Naive thymus-derived CD8-positive, alpha-beta T cell (primary cell): ENCODE measurements around the gene AOPEP. TPM values are rescaled to one million over a fixed set of nuclear protein-coding genes. Genes with fewer than 3 reads are reported as not detected.
A peak's percentile ranks its signal among the peaks of the same experiment; 100 is the strongest.
"Not testable (repeated sequence)": the region's sequence is repeated elsewhere in the genome, so short reads cannot be mapped to it uniquely, and the experiment has no call there.

Experiments
- ATAC-seq, 2 donors: fragments of 150-1000 bp; cut with Tn5 transposase in 1 of 2; sonication (Bioruptor Pico), chemical (Tn5 transposase) in 1 of 2; 1 replicate in 1 of 2; 2 replicates in 1 of 2; pipeline ENCODE4 v1.10.0; 2021; ENCODE audit warnings: mild to moderate bottlenecking in 2 of 2, moderate library complexity in 2 of 2
- POLR2A ChIA-PET: fragments of 350-600 bp; sonication (Branson Sonifier 250); formaldehyde crosslinking; loops from one replicate; lab custom pipeline; 2021; ENCODE audit warnings: antibody characterized with exemption; lab: Charles Lee
- DNase-seq, 10 donors: peaks; one replicate each; pipeline versions ENCODE4 v3.0.0 to v3.0.0-alpha.2; 2020 to 2022
- H3K27ac Mint-ChIP-seq, 10 donors: one replicate each; pipeline ENCODE4 v1.8.0; 2020 to 2022; ENCODE audit warnings: mild to moderate bottlenecking in 10 of 10, mixed read lengths in 10 of 10, moderate library complexity in 4 of 10, inconsistent platforms in 1 of 10
- H3K27me3 Mint-ChIP-seq, 5 donors: one replicate each; pipeline ENCODE4 v1.8.0; 2021 to 2022; ENCODE audit warnings: mixed read lengths in 5 of 5
- H3K36me3 Mint-ChIP-seq, 3 donors: one replicate each; pipeline ENCODE4 v1.8.0; 2020 to 2022; ENCODE audit warnings: mixed read lengths in 3 of 3, mild to moderate bottlenecking in 2 of 3, inconsistent platforms in 1 of 3
- H3K4me1 Mint-ChIP-seq, 4 donors: one replicate each; pipeline ENCODE4 v1.8.0; 2021 to 2022; ENCODE audit warnings: mixed read lengths in 4 of 4
- H3K4me3 Mint-ChIP-seq, 10 donors: one replicate each; pipeline ENCODE4 v1.8.0; 2020 to 2022; ENCODE audit warnings: mild to moderate bottlenecking in 10 of 10, mixed read lengths in 10 of 10, moderate library complexity in 6 of 10, inconsistent platforms in 1 of 10
- H3K9me3 Mint-ChIP-seq, 9 donors: one replicate each; pipeline ENCODE4 v1.8.0; 2020 to 2022; ENCODE audit warnings: mixed read lengths in 9 of 9, mild to moderate bottlenecking in 3 of 9, inconsistent platforms in 1 of 9, moderate library complexity in 1 of 9
- polyA plus RNA-seq, 3 donors: library from polyadenylated mRNA; unstranded; fragments of 300-500 nt; fragmentation: Illumina TruSeq; gene quantifications; one replicate each; pipeline ENCODE4 v1.2.3, GENCODE V29; 2021
- total RNA-seq, 8 experiments: library from RNA in 2 of 8; stranded (reverse) in 2 of 8; gene quantifications; one replicate each; pipeline ENCODE4 v1.2.3 and lab custom pipeline; 2021 to 2026

AOPEP gene
- total and polyA plus RNA-seq, 5 experiments from 2014 or later, result 4.3 to 10.8 (median 7.4) TPM

DNA sequence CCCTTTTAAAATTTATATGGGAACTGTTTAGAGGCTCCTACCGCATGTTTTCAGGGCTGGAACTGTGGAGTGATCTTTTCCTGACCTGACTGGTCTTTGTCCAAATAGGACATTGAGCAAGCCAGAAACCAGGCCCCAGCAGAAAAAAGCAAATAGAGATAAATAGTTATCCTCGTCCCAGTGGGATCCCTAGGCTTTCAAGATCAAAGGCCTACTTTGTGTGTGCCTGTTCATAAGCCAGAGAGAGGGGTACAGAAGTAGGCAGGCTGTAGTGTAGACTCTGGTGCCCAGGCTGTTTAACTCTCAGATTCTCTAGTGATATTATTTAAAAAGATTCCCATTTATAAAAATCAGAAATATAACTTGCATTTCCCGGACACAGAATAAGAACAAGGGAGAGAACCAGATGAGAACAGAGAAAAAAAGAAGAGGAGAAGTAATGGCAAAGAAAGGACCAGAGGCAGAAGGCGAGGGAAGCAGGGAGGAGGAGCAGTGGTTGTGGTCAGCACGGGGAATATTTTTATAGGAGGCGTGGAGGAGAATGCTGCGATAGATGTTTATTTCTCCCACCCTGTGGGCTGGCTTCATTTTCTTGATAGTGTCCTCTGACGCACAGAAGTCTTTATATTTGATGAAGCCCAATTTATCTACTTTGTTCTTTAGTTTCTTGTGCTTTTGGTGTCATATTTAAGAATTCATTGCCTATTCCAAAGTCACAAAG lies 101.2 kb downstream of the AOPEP start:
- ATAC-seq, result no peak
- Mint-ChIP-seq H3K36me3 (peaks cover 10 to 34% (median 24%) of the 10 kb centered on the region in 3 donors), H3K4me1 (peaks cover 0 to 5% (median 2%) of the 10 kb centered on the region in 4 donors), H3K4me3 (no peak overlapping the region), H3K27ac (no peak overlapping the region), H3K9me3 (peaks cover 0 to 5% (median 0%) of the 10 kb centered on the region in 9 donors), H3K27me3 (no peaks in the 10 kb centered on the region)
- POLR2A ChIA-PET, result no interaction called here
- DNase-seq, result no peak

DNA sequence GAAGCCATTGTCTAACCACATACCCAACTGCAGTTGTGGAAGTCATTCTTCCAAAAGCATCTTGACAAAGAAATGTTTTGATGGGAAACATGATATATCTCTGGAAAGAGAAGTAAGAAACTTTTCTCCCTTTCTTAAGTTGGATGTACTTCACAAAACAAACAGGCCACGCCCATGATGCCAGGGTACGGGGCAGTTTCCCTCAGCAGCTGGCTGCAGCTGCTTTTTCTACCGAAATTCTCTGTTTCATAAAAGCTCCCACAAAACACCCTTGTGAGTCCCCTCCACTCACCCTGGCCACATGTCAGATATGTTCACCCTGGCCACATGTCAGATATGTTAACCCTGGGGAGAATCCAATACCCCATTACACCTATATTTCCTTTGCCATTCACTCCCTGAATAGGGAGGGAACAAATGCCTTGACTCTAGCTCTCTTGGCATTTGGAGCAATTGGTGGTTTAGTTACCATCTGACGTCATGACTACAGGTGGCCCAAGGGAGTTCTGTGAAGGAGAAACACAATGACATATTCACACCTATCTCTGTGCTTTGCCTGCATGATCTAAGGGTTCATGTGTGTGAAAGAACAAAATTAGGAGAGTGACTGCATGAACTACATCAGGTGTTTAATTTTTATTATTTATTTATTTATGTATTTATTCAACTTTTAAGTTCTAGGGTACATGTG lies 103.0 kb downstream of the AOPEP start:
- POLR2A ChIA-PET, result no interaction called here
- DNase-seq (no peak), ATAC-seq (no peak)
- peaks cover 0 to 6% (median 5%) of the 10 kb centered on the region in 4 donors for H3K4me1 Mint-ChIP-seq
- H3K9me3 Mint-ChIP-seq, result peaks cover 0 to 5% (median 0%) of the 10 kb centered on the region in 9 donors
- H3K27me3 Mint-ChIP-seq, result no peaks in the 10 kb centered on the region
- peaks cover 10 to 34% (median 20%) of the 10 kb centered on the region in 3 donors for H3K36me3 Mint-ChIP-seq
- no peak overlapping the region for H3K27ac Mint-ChIP-seq
- H3K4me3 Mint-ChIP-seq, result no peak overlapping the region

DNA sequence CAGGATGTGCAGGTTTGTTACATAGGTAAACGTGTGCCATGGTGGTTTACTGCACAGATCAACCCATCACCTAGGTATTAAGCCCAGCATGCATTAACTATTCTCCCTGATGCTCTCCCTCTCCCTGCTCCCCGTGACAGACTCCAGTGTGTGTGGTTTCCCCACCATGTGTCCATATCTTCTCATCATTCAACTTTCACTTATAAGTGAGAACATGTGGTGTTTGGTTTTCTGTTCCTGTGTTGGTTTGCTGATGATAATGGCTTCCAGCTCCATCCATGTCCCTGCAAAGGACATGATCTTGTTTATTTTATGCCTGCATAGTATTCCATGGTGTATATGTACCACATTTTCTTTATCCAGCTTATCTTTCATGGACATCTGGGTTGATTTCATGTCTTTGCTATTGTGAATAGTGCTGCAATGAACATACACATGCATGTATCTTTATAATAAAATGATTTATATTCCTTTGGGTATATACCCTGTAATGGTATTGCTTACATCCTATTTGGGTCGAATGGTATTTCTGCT lies 103.6 kb downstream of the AOPEP start:
- POLR2A ChIA-PET, H3K27me3 Mint-ChIP-seq, H3K4me1 Mint-ChIP-seq, H3K4me3 Mint-ChIP-seq, DNase-seq, ATAC-seq, H3K27ac Mint-ChIP-seq, H3K9me3 Mint-ChIP-seq: not testable (repeated sequence)
- H3K36me3 Mint-ChIP-seq, result peaks cover 10 to 29% (median 17%) of the 10 kb centered on the region in 3 donors

DNA sequence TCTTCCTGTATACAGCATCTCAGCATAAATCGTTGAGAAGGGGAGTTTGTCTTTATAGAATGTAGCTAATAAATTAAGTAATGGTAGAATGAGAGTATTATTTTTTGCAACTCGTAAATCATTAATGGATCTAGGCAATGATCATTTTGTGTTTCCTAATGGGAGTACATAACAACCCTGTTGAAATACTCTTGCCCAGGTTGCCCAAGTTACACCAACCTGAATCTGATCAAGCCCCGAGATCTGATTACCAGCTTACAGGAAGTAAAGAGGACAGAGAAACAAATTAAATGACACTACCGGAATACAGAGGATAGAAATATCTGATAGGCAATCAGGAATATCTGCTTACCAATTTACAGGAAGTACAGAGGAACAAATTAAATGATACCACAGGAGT lies 107.3 kb downstream of the AOPEP start:
- H3K4me3 Mint-ChIP-seq, result no peak overlapping the region
- POLR2A ChIA-PET, result no interaction called here
- H3K27ac Mint-ChIP-seq, result no peak overlapping the region
- H3K9me3 Mint-ChIP-seq, result peaks cover 0 to 20% (median 8%) of the 10 kb centered on the region in 9 donors
- H3K4me1 Mint-ChIP-seq, result peaks cover 0 to 13% (median 8%) of the 10 kb centered on the region in 4 donors
- H3K27me3 Mint-ChIP-seq, result no peaks in the 10 kb centered on the region
- no peak for ATAC-seq
- no peak for DNase-seq
- H3K36me3 Mint-ChIP-seq, result peaks cover 9 to 39% (median 17%) of the 10 kb centered on the region in 3 donors

DNA sequence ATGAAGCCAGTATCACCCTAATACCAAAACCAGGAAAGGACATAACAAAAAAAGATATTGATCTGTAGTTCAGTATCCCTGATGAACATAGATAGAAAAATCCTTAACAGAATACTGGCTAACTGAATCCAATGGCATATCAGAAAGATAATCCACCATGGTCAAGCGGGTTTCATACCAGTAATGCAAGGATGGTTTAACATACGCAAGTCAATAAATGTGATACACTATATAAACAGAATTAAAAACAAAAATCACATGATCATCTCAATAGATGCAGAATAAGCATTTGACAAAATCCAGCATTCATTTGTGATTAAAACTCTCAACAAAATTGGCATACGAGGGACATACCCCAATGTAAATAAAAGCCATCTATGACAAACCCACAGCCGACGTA lies 110.9 kb downstream of the AOPEP start:
- Mint-ChIP-seq H3K27ac (no peak overlapping the region), H3K4me3 (no peak overlapping the region), H3K27me3 (no peaks in the 10 kb centered on the region), H3K36me3 (peaks cover 5 to 39% (median 25%) of the 10 kb centered on the region in 3 donors), H3K9me3 (peaks cover 6 to 38% (median 15%) of the 10 kb centered on the region in 9 donors), H3K4me1 (peaks cover 2 to 13% (median 9%) of the 10 kb centered on the region in 4 donors)
- POLR2A ChIA-PET, result no interaction called here
- ATAC-seq (no peak), DNase-seq (no peak)

DNA sequence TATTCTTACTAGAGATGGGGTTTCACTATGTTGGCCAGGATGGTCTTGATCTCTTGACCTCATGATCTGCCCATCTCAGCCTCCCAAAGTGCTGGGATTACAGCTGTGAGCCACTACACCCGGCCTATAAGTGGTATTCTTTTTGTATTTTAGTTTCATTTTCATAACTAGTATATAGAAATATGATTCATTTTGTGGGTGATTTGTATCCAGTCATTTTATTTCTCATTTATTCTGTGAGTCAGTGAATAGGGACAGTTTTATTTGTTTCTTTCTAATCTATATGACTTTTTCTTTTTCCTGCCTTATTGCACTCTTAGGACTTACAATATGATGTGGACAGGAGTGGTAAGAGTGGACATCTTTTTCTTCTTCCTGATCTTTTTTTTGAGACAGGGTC lies 112.9 kb downstream of the AOPEP start:
- H3K27me3 Mint-ChIP-seq, result no peaks in the 10 kb centered on the region
- no peak for ATAC-seq
- no peak for DNase-seq
- H3K27ac Mint-ChIP-seq, result peak overlapping the region in 1 of 10 donors; percentile 68
- no peak overlapping the region for H3K4me3 Mint-ChIP-seq
- POLR2A ChIA-PET, result no interaction called here
- peaks cover 7 to 38% (median 15%) of the 10 kb centered on the region in 9 donors for H3K9me3 Mint-ChIP-seq
- H3K36me3 Mint-ChIP-seq, result peaks cover 5 to 38% (median 25%) of the 10 kb centered on the region in 3 donors
- H3K4me1 Mint-ChIP-seq, result peaks cover 13 to 17% (median 15%) of the 10 kb centered on the region in 4 donors

DNA sequence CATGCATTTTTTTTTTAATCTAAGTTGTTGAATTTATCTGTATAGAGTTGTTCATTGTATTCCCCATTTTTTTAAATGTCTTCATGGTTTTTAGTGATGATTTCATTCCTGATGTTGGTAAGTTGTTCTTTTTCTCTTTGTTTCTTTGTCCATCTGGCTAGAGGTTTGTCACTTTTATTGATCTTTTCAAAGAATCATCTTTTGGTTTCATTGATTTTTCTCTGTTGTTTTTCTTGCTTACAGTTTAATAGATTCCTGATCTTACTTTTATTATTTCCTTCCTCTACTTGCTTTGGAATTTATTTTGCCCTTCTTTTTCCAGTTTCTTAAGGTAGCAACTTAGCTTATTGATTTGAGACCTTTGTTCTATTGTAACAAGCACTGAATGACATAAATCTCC lies 114.2 kb downstream of the AOPEP start:
- Mint-ChIP-seq H3K36me3 (peaks cover 5 to 38% (median 32%) of the 10 kb centered on the region in 3 donors), H3K27me3 (peaks cover 0 to 7% (median 0%) of the 10 kb centered on the region in 5 donors), H3K9me3 (peaks cover 7 to 38% (median 15%) of the 10 kb centered on the region in 9 donors), H3K4me3 (no peak overlapping the region), H3K27ac (no peak overlapping the region), H3K4me1 (peaks cover 10 to 17% (median 12%) of the 10 kb centered on the region in 4 donors)
- DNase-seq (no peak), ATAC-seq (no peak)
- POLR2A ChIA-PET, result no interaction called here

DNA sequence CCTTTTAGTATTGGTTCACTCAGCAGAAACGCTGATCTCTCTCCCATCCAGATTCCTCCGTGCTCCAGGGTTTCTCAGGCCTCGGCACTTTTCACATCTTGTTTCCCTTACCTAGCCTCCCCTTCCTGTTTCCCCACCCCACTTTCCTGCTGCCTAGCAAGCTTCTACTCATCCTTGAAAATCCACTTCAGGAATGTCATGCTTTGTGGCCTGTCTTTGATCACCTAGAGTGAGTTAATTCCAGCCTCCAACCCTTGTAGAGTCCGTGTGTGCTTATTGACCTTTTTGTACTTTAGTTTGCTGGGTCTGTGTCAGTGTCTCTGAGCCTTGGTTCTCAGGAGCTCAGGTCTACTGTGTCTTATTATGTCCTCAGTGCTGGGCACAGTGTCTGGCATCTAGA lies 116.6 kb downstream of the AOPEP start:
- peaks cover 7 to 23% (median 11%) of the 10 kb centered on the region in 9 donors for H3K9me3 Mint-ChIP-seq
- DNase-seq (no peak), ATAC-seq (no peak)
- peaks cover 5 to 28% (median 24%) of the 10 kb centered on the region in 3 donors for H3K36me3 Mint-ChIP-seq
- H3K27me3 Mint-ChIP-seq, result peaks cover 0 to 7% (median 0%) of the 10 kb centered on the region in 5 donors
- POLR2A ChIA-PET, result no interaction called here
- peak overlapping the region in 2 of 10 donors; percentile 7 for H3K27ac Mint-ChIP-seq
- no peak overlapping the region for H3K4me3 Mint-ChIP-seq
- peaks cover 15 to 27% (median 18%) of the 10 kb centered on the region in 4 donors for H3K4me1 Mint-ChIP-seq

DNA sequence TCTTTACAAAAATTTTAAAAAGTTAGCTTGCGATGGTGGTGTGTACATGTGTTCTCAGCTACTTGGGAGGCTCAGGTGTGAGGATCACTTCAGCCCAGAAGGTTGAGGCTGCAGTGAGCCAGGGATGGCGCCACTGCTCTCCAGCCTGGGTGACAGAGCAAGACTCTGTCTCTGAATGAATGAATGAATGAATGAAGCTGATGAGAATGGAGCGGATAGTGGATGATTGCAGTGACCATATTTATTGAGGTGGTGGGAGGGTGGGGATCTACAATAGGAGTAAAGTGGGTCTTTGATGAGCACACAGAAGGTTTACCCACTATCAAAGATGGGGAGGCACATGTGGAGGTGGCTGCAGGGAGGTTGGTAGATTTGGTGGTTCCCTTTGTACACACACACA lies 120.2 kb downstream of the AOPEP start:
- DNase-seq (no peak), ATAC-seq (no peak)
- POLR2A ChIA-PET, result no interaction called here
- Mint-ChIP-seq H3K4me1 (peaks cover 15 to 27% (median 19%) of the 10 kb centered on the region in 4 donors), H3K36me3 (peaks cover 0 to 9% (median 6%) of the 10 kb centered on the region in 3 donors), H3K27me3 (peaks cover 0 to 7% (median 0%) of the 10 kb centered on the region in 5 donors), H3K9me3 (peaks cover 0 to 4% (median 0%) of the 10 kb centered on the region in 9 donors), H3K4me3 (no peak overlapping the region), H3K27ac (peak overlapping the region in 2 of 10 donors; percentile 78 to 91)

DNA sequence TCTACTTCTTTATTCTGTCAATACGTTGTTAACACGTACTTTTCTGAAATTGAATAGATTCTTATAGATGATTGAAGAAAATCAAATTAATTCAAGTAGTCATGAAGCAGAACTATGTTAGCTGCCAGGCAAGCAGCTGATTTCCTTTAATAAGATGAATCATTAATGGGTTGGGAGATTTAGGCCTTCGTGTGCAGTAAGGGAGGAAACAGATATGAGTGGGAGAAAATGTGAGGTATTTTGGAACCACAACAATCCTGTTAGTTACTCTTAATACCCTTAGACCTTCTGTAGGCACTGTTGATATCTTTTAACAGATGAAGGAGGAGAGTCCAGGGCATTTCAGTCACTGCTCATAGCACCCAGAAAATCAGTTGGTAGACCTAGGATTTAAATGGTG lies 121.0 kb downstream of the AOPEP start:
- H3K27ac Mint-ChIP-seq, result peak overlapping the region in 3 of 10 donors; percentile 55 to 91 (median 76)

DNA sequence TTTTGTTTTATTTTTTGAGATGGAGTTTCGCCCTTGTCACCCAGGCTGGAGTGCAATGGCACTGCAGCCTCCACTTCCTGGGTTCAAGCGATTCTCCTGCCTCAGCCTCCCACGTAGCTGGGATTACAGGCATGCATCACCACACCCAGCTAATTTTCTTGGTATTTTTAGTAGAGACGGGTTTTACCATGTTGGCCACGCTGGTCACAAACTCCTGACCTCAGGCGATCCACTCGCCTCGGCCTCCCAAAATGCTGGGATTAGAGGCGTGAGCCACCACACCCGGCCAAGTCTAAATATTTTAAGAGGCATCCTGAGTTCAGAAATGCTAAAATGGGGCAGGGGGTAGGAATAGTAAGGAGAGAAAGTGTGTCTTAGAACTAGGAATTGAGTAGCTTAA lies 122.3 kb downstream of the AOPEP start:
- POLR2A ChIA-PET, ATAC-seq, H3K9me3 Mint-ChIP-seq, DNase-seq, H3K27me3 Mint-ChIP-seq, H3K36me3 Mint-ChIP-seq, H3K4me3 Mint-ChIP-seq, H3K27ac Mint-ChIP-seq: not testable (repeated sequence)
- H3K4me1 Mint-ChIP-seq, result peaks cover 2 to 18% (median 12%) of the 10 kb centered on the region in 4 donors

More for the DNA sequence above, 121.0 kb downstream of the AOPEP start:
- no peak for ATAC-seq
- H3K4me1 Mint-ChIP-seq, result peaks cover 12 to 25% (median 19%) of the 10 kb centered on the region in 4 donors
- POLR2A ChIA-PET, result no interaction called here
- peaks cover 0 to 9% (median 6%) of the 10 kb centered on the region in 3 donors for H3K36me3 Mint-ChIP-seq
- peaks cover 0 to 7% (median 0%) of the 10 kb centered on the region in 5 donors for H3K27me3 Mint-ChIP-seq
- H3K9me3 Mint-ChIP-seq, result peaks cover 0 to 4% (median 0%) of the 10 kb centered on the region in 9 donors
- H3K4me3 Mint-ChIP-seq, result no peak overlapping the region
- no peak for DNase-seq

DNA sequence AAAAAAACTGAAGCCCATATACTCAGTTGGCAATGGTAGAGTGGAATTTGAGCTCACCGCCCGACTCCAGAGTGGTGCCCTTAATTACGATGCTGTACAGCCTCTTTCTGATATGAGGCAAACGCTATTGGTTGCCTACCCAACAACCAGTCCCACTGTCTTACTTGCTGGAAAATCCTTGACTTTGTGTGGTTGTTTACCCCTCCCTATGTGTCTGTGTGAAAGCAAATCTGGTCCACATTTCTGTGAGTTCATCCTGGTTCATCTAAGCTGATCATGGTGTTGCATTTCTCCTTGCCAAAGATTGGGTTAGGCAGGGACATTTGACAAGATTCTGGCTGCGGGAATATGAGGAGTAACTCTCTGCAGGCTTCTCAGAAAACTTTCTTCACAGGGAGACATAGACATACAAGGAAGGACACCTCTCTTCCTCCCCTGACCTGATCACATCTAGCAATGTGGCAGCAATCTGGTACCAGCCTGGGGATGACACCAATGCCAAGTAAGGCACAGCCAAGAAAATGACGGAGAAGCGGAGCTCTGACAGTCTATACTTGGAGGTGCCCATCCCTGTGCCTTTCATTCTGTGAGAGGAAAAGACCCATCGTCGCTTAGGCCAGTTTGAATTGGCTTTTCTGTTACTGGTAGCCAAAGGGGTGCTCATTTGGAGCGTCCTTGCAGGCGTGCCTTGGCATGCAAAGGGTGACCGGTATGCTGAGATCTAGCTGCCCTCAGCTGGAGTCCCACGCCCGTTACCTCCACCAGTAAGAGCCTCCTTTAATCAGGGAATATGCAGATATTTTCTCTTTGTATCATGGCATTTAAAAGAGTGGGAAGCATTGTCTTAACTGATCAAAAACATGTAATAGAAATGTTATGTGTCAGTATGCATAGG lies 124.3 kb downstream of the AOPEP start:
- DNase-seq (no peak), ATAC-seq (no peak)
- Mint-ChIP-seq H3K27ac (no peak overlapping the region), H3K4me1 (peaks cover 2 to 13% (median 11%) of the 10 kb centered on the region in 4 donors), H3K4me3 (no peak overlapping the region), H3K36me3 (peaks cover 0 to 3% (median 0%) of the 10 kb centered on the region in 3 donors), H3K27me3 (no peaks in the 10 kb centered on the region), H3K9me3 (no peaks in the 10 kb centered on the region)
- POLR2A ChIA-PET, result no interaction called here
